Erythroblast (primary cell): ENCODE data around the gene QRFP.
A peak's percentile ranks its signal among the peaks of the same experiment; 100 is the strongest.

Experiments
- DNase-seq, 2 experiments: peaks; one replicate each; lab custom pipeline; 2025; lab: John Stamatoyannopoulos, UW
- GATA1 ChIP-seq: IDR thresholded peaks from 2 replicates; pipeline ENCODE4 v1.6.1; 2011; ENCODE audit warnings: low read depth, mild to moderate bottlenecking, control low read depth, low read length, moderate library complexity
- POLR2A ChIP-seq: IDR thresholded peaks from 2 replicates; pipeline ENCODE4 v1.6.1; 2011; ENCODE audit warnings: mild to moderate bottlenecking, low read length

Gene QRFP

DNA sequence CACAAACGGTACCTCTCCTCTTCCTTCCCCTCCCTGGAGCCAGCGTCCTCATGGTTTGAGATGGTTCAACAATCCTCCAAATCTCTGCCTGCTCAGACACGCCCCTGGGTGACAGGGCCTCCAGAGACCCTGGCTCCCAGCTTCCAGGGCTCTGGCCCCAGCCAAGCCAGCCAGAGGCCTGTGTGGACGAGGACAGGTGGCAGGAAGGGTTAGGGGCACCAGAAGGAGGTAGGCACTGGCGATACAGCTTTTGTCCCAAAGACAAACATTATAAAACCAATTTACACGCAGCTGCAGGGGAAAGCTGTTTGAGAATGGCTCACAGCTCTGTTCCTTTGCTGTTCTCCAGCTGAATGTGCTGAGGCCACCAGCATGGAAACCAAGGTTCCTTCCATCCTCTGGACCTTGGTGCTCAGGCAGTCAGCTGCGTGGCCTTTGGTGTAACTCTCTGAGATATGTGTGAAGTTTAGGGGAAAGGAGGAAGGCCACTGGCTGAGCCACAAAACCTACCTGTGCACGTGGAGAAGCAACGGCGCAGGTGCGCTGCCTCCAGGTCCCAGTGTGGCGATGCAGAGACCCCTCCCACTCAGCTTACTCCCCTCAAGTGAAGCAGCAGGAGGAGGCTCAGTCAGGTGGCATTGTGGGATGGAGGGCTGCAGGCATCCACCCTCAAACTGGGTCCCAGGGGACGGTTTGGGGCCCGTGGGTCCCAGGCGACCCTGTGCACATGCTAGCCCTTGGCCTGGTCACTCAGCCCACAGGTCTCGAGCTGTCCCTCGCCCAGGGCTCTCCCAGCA, 4.3 kb upstream of the QRFP start:
- DNase-seq: no peak
- no peak for TF ChIP-seq POLR2A
- no peak for TF ChIP-seq GATA1

GRCh38 chr9:130899051-130899748, 2.6 kb upstream of the QRFP start:
- TF ChIP-seq POLR2A: no peak
- no peak for TF ChIP-seq GATA1
- DNase-seq: no peak

DNA sequence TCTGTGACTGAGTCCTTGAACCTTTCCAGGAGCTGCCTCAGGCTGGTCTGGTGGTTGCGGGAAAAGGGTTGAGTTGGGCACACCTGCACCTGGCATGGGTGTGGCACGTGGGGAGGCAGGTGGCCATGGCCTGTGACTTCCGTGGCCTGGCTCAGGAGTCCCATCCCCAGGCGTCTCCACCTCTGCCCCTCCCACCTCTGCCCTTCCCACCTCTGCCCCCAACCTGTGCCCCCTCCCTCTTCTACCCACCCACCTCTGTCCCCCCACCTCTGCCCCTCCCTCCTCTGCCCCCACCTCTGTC, 1.9 kb upstream of the QRFP start:
- no peak for DNase-seq

DNA sequence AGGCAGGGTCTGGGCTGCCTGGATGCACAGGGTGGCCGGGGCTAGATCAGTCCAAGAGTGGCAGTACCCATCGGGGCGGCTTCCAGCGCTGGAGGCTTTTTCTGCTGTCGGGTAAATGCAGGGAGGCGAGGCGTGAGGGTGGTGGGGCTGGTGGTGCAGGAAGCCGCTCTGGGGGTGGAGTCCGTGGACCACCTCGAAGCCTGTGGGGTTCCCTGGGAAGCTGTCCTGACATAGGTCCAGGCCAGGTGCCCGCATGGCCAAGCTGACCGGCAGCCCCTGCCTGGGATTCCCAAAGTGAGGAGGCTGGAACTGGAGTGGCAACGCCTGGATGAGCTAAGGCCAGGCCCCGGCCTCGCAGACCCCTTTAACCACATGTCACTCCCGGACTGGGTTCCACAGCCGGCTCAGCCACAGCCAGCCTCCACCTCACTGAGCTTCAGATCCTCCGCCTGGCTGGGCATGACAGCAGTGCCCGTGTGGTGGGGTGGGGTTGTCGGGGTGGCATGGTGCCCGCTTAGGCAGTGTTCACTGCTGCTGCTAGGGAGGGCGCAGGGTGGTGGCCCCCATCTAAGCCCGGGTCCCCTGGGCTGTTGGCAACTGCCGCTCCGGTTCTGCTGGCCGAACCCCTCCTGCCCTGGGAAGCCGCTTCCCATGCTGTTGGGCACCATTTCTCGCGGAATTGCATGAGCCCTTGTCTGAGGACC, 1.4 kb upstream of the QRFP start:
- TF ChIP-seq GATA1 (no peak), POLR2A (no peak)
- no peak for DNase-seq

More for the DNA sequence above, 1.9 kb upstream of the QRFP start:
- no peak for TF ChIP-seq POLR2A
- TF ChIP-seq GATA1: no peak

DNA sequence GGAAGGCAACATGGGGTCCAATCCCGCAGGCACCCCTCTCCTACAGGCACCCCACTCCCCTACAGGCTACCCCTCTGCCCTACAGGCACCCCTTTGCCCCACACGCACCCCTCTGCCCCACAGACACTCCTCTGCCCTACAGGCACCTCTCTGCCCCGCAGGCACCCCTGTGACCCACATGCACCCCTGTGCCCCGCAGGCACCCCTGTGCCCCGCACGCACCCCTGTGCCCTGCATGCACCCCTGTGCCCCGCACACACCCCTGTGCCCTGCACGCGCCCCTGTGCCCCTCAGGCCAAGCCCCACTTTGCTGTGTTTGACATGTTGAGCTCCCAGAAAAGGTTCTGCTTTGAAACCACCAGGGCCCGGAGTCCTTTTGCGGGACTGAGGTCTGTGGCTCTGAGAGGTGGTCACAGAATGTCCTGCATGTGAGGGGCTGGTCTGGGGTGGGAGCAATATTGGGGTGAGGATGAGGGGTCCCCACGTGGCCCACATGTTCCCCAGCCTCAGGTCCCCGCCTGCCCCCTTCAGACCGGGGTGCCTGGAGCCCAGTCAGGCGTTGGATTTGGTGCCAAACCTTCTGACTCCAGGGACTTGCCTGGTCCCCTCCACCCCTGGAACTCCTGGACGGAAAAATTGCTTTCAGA, 616 bp upstream of the QRFP start:
- TF ChIP-seq GATA1 (no peak), POLR2A (no peak)
- no peak for DNase-seq

DNA sequence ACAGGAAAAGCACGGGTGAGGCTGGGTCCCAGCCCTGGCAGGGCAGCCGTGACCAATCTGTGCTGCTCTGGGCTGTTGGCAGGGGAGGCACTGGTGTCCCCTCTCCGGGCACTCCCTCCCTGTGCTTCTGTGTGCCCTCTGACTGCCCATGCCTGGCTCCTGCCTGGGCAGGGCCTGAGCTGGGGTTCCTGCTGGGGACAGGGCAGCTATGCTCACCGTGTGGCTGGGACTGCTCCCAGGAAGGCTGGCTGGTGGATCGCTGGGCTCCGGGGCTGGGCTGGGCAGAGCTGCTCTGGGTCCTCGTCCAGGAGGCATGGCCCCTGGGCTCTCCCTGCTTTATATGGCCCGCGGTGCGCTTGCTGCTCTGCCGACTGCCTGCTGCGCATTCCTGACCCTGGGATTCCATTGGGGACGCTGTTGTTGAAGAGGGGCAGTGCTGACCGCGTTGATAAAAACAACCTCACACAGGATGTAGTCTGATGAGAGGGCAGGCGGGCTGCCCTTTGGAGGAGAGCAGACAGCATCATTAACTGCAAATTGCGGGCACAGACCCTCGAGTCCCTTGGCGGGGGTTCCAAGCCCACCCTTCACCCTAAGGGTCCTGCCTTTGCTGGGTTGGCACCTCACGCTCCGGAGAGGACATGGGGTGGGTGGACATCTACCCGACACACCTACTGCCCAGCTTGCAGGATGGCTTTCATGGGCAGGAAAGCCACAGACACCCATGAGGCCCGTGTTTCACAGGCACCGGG, 955 bp downstream of the QRFP start:
- TF ChIP-seq GATA1: no peak
- no peak for TF ChIP-seq POLR2A
- no peak for DNase-seq

DNA sequence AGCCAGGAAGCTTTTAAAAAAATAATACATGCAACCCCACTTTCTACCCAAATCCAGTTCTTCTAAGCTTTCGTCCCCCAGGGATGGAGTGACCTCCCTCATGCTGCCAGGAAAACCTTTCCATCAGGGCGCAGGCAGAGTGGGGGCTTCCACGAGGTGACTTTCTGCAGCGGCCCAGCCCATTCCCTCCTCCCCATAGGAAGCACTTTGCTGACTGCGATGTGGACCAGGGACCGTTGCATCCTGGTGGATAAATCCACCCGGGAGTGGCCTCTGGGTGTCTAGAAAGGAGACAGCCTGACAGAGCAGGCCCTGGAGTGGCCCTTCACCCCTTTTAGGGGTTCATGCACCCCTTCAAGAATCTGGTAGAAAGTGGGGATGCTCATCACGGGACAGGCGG, 1.6 kb downstream of the QRFP start:
- DNase-seq: no peak
- TF ChIP-seq GATA1: no peak
- no peak for TF ChIP-seq POLR2A

DNA sequence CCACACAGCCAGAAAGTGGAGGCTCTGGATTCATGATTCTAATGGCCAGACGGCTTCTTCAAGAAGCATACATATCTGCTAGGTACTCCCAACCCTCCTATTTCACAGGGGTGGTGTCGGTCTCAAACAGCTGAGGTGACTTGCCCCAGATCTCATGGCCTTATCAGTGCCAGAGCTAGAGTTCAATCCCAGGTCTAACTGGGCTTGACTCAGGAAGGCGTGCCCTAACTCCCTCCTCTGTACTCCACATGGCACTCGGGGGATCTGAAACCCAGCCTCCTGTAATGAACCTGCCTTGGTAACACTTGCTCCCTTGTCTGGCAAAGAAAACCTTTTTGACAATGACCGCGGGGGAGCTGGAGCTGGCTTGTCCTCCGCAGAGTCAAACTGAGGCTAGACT, 2.1 kb downstream of the QRFP start:
- DNase-seq: peak; percentile 12 to 28
- no peak for TF ChIP-seq POLR2A
- TF ChIP-seq GATA1: no peak

DNA sequence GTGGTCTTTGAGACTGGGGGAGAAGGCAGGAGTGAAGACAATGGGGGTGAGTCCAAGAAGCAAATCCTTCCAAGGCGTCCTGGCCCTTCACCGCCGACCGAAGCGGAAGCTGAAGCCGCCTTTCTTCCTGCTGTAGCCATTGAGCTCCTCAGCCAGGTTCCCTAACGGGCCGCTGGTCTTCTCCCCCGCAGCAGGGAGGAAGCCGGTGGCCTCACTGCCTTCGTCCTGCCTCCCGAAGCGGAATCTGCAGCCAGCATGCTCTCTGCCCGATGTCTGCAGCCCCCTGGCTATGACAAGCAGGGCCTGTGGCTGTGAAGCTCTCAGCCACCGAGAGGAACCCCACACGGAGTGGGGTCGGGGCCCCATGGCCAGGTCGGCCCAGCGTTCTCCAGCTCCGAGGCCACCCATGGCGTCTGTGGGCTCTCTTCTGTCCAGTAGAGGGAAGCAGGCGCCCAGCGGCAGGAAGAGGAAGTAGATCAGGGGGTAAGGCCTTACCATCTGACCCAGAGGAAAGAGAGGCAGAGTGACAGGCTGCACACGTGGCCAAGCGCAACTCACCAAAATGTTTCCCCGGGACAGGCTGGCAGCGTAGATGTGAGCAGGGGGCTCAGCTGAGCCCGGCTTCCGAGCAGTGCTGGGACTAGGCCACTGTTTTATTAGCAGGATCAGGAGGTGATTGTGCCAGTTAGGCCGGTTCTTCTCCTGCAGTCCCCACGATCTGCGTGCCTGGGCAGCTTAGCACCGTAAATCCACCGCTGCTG, 3.1 kb downstream of the QRFP start:
- TF ChIP-seq POLR2A (no peak), GATA1 (no peak)
- DNase-seq: peak; percentile 38 to 53

DNA sequence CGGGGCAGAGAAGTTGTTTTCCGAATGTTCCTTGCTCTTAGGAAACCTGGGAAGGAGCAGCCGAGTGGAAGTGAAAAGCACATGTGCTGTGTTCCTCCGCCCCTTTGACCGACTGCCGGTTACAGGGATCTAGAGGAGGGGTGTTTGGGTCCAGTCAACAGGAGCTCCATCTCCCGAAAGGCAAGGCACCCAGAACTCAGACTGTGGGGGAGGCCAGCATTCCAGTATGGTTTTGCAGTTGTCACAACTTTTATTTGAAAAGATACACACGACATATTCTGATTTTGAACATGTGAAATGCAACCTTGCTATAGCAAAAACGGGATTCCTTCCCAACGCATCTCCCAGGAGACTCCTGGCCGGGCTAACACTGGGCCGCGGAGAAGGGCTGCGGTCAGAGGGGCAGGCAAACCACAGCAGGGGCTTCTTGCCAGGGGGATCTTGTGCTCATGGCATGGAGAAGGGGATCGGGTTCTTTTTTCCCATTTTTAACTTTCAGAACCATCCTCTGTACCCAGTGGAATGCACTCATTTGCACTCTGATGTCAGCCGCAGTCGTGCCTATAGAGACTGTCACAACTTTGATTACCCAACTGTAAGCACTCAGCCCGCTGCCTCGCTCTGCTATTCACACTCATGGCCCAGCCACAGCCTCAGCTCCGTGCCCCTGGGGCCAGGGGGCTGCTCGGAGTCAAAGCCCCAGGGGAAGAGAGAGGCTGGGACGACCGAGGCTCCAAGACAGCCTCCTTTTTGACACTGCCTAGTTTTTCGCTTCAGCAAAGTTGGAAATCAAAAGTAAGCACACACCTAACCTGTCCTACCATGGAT, 3.9 kb downstream of the QRFP start:
- no peak for TF ChIP-seq GATA1
- no peak for DNase-seq

DNA sequence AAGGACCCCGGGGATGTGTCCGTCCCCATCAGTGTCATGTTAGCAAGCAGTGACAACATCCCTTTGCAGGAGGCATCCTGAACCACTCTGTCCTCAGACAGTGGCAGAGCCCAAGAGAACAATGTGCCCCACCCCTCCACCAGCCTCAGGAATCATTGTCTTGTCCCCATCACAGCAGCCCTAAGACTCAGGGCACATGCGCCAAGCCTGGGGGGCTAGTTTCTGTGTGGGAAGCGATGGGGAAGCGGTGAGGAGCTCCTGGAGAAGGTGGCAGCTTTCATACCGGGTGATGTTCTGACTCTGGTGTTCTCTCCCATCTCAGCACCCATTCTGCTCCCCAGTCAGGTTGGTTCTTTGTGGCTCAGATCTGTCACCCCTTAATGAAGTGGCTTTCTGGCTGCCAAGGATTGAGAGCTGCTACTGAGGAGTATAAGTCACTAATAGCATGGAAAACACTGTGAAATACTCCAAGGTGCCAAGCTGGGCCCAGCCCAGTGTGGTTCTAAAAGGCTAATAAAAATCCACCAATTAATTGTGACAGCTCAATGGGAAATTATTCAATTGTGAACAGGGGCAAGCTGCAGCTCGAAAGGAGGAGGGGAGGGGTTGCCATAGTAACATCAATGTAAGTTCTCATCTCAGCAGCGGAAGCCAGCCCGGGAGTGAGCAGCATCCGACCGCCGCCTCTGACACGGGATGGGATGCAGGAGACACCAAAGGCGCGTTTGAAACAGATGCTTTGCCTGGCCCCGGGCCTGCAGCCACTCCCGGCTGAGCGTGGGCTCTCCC, 4.7 kb downstream of the QRFP start:
- no peak for TF ChIP-seq GATA1
- TF ChIP-seq POLR2A: no peak
- DNase-seq: no peak
